ENCODE measurements around the gene DOK7.

The DOK7 gene, protein sequence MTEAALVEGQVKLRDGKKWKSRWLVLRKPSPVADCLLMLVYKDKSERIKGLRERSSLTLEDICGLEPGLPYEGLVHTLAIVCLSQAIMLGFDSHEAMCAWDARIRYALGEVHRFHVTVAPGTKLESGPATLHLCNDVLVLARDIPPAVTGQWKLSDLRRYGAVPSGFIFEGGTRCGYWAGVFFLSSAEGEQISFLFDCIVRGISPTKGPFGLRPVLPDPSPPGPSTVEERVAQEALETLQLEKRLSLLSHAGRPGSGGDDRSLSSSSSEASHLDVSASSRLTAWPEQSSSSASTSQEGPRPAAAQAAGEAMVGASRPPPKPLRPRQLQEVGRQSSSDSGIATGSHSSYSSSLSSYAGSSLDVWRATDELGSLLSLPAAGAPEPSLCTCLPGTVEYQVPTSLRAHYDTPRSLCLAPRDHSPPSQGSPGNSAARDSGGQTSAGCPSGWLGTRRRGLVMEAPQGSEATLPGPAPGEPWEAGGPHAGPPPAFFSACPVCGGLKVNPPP

GRCh38 chr4:3462790-3463415, at the start of gene DOK7:
Gene DOK7, plus strand, starts transcription at chr4:3463306. Its CDS starts 70 bp downstream, at chr4:3463376.
- no peak for TF ChIP-seq ZFP30 (CRISPR knock-in tag; IDR thresholded peaks at IDR 0.05)
- TF ChIP-seq CREB5 (CRISPR knock-in tag; IDR thresholded peaks at IDR 0.05; ENCODE audit: low read depth): no peak
- no peak for TF ChIP-seq ZNF8 (CRISPR knock-in tag; IDR thresholded peaks at IDR 0.05)
- no peak for TF ChIP-seq ISL1 (CRISPR knock-in tag; IDR thresholded peaks at IDR 0.05)
- no peak for TF ChIP-seq ARNTL (CRISPR knock-in tag; IDR thresholded peaks at IDR 0.05; ENCODE audit: borderline replicate concordance, low read depth)
- no peak for TF ChIP-seq PPARA (CRISPR knock-in tag; IDR thresholded peaks at IDR 0.05; ENCODE audit: borderline replicate concordance)
- no peak for TF ChIP-seq ZNF565 (CRISPR knock-in tag; conservative IDR thresholded peaks at IDR 0.05; ENCODE audit: low read depth)
- TF ChIP-seq CSDC2 (CRISPR knock-in tag; IDR thresholded peaks at IDR 0.05): no peak
- TF ChIP-seq ESRRG (CRISPR knock-in tag; IDR thresholded peaks at IDR 0.05): no peak
- no peak for TF ChIP-seq TCF4 (CRISPR knock-in tag; IDR thresholded peaks at IDR 0.05; ENCODE audit: borderline replicate concordance)
- TF ChIP-seq OSR1 (CRISPR knock-in tag; IDR thresholded peaks at IDR 0.05): no peak
- no peak for TF ChIP-seq GLIS3 (CRISPR knock-in tag; IDR thresholded peaks at IDR 0.05)
- TF ChIP-seq TSHZ2 (CRISPR knock-in tag; IDR thresholded peaks at IDR 0.05): no peak
- ATAC-seq: peak; percentile 10; the same call in 2 of the 3 replicates

- TF ChIP-seq ZFP30 (CRISPR knock-in tag; IDR thresholded peaks at IDR 0.05) (no peak), TCF4 (CRISPR knock-in tag; IDR thresholded peaks at IDR 0.05; ENCODE audit: borderline replicate concordance) (no peak), TSHZ2 (CRISPR knock-in tag; IDR thresholded peaks at IDR 0.05) (no peak), ZNF8 (CRISPR knock-in tag; IDR thresholded peaks at IDR 0.05) (no peak), PPARA (CRISPR knock-in tag; IDR thresholded peaks at IDR 0.05; ENCODE audit: borderline replicate concordance) (no peak), POU6F1 (CRISPR knock-in tag; IDR thresholded peaks at IDR 0.05; ENCODE audit: borderline replicate concordance, low read depth) (no peak), TOX (CRISPR knock-in tag; IDR thresholded peaks at IDR 0.05; ENCODE audit: borderline replicate concordance) (no peak), SNAI2 (CRISPR knock-in tag; IDR thresholded peaks at IDR 0.05) (no peak), RARB (CRISPR knock-in tag; IDR thresholded peaks at IDR 0.05) (no peak), CSDC2 (CRISPR knock-in tag; IDR thresholded peaks at IDR 0.05) (no peak), OSR1 (CRISPR knock-in tag; IDR thresholded peaks at IDR 0.05) (no peak), ZNF70 (CRISPR knock-in tag; IDR thresholded peaks at IDR 0.05) (no peak), ISL1 (CRISPR knock-in tag; IDR thresholded peaks at IDR 0.05) (no peak), ZNF565 (CRISPR knock-in tag; conservative IDR thresholded peaks at IDR 0.05; ENCODE audit: low read depth) (no peak), ARNTL (CRISPR knock-in tag; IDR thresholded peaks at IDR 0.05; ENCODE audit: borderline replicate concordance, low read depth) (no peak), ZC3H10 (CRISPR knock-in tag; IDR thresholded peaks at IDR 0.05) (no peak), CREB5 (CRISPR knock-in tag; IDR thresholded peaks at IDR 0.05; ENCODE audit: low read depth) (no peak), GLIS3 (CRISPR knock-in tag; IDR thresholded peaks at IDR 0.05) (no peak)
- TF ChIP-seq, protein P1, sequence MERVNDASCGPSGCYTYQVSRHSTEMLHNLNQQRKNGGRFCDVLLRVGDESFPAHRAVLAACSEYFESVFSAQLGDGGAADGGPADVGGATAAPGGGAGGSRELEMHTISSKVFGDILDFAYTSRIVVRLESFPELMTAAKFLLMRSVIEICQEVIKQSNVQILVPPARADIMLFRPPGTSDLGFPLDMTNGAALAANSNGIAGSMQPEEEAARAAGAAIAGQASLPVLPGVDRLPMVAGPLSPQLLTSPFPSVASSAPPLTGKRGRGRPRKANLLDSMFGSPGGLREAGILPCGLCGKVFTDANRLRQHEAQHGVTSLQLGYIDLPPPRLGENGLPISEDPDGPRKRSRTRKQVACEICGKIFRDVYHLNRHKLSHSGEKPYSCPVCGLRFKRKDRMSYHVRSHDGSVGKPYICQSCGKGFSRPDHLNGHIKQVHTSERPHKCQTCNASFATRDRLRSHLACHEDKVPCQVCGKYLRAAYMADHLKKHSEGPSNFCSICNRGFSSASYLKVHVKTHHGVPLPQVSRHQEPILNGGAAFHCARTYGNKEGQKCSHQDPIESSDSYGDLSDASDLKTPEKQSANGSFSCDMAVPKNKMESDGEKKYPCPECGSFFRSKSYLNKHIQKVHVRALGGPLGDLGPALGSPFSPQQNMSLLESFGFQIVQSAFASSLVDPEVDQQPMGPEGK (CRISPR knock-in tag; IDR thresholded peaks at IDR 0.05; ENCODE audit: borderline replicate concordance): no peak
- TF ChIP-seq, protein P2, sequence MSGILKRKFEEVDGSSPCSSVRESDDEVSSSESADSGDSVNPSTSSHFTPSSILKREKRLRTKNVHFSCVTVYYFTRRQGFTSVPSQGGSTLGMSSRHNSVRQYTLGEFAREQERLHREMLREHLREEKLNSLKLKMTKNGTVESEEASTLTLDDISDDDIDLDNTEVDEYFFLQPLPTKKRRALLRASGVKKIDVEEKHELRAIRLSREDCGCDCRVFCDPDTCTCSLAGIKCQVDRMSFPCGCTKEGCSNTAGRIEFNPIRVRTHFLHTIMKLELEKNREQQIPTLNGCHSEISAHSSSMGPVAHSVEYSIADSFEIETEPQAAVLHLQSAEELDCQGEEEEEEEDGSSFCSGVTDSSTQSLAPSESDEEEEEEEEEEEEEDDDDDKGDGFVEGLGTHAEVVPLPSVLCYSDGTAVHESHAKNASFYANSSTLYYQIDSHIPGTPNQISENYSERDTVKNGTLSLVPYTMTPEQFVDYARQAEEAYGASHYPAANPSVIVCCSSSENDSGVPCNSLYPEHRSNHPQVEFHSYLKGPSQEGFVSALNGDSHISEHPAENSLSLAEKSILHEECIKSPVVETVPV (CRISPR knock-in tag; IDR thresholded peaks at IDR 0.05): no peak
Measured at GRCh38 chr4:3413675-3414420, 49.3 kb upstream of the DOK7 start.

More at GRCh38 chr4:3413675-3414420, 49.3 kb upstream of the DOK7 start:
- ATAC-seq: no peak
